IMR-90 (cell line): ENCODE results near the gene DDX46. TPM values are rescaled to one million over a fixed set of nuclear protein-coding genes. Genes with fewer than 3 reads are reported as not detected.

Source experiments
- ATAC-seq: fragments of 200-7000 bp; cut with Tn5 transposase; 2 replicates; pipeline ENCODE4 v1.9.1; 2020; ENCODE audit warnings: low read depth, mild to moderate bottlenecking, moderate library complexity
- BruUV-seq: library from RNA; stranded (reverse); fragments of 400-500 nt; replicated peaks from 2 replicates; lab custom pipeline; 2021; lab: Mats Ljungman, UMichigan
- CTCF ChIA-PET: fragments of 300-600 bp; formaldehyde crosslinking; extraction: SDS; loops from one replicate; lab custom pipeline; 2021; ENCODE audit warnings: antibody characterized with exemption; lab: Yijun Ruan, JAX
- POLR2A ChIA-PET: fragments of 300-600 bp; sonication (Branson Sonifier 250); formaldehyde crosslinking; loops from one replicate; lab custom pipeline; 2022; ENCODE audit warnings: antibody characterized with exemption; ENCODE audit not compliant: unreplicated experiment; lab: Charles Lee
- DNase-seq: peaks from one replicate; pipeline ENCODE4 v3.0.0; 2013
- H2AFZ ChIP-seq: replicated peaks from 2 replicates; pipeline ENCODE3; 2013; ENCODE audit warnings: low read length, mild to moderate bottlenecking; ENCODE audit not compliant: poor library complexity
- H2AK5ac ChIP-seq: 2 replicates; pipeline ENCODE4 v1.6.1; 2013; ENCODE audit warnings: low read depth, low read length, inconsistent platforms
- H2AK9ac ChIP-seq: replicated peaks from 2 replicates; pipeline ENCODE3; 2013; ENCODE audit warnings: mild to moderate bottlenecking, low read depth, low read length, moderate library complexity; ENCODE audit not compliant: poor library complexity
- H2BK120ac ChIP-seq: 2 replicates; pipeline ENCODE4 v1.6.1; 2013; ENCODE audit warnings: low read depth, low read length, inconsistent platforms
- H2BK15ac ChIP-seq: 3 replicates; pipeline ENCODE4 v1.6.1; 2013; ENCODE audit warnings: low read depth, low read length, inconsistent platforms
- H2BK20ac ChIP-seq: 2 replicates; pipeline ENCODE4 v1.6.1; 2013; ENCODE audit warnings: low read depth, mild to moderate bottlenecking, inconsistent platforms, low read length, moderate library complexity
- H2BK5ac ChIP-seq: 2 replicates; pipeline ENCODE4 v1.6.1; 2013; ENCODE audit warnings: mild to moderate bottlenecking, low read depth, low read length, inconsistent platforms; ENCODE audit not compliant: poor library complexity, severe bottlenecking
- H3K14ac ChIP-seq: replicated peaks from 2 replicates; pipeline ENCODE4 v1.6.1; 2013; ENCODE audit warnings: low read depth, low read length, inconsistent platforms
- H3K18ac ChIP-seq: 2 replicates; pipeline ENCODE4 v1.6.1; 2013; ENCODE audit warnings: low read depth, low read length, control low read depth
- H3K23ac ChIP-seq: 2 replicates; pipeline ENCODE4 v1.6.1; 2013; ENCODE audit warnings: low read depth, low read length, inconsistent platforms
- H3K27ac ChIP-seq: 2 replicates; pipeline ENCODE4 v1.5.1; 2013; ENCODE audit warnings: mild to moderate bottlenecking, control low read depth, low read length; ENCODE audit not compliant: insufficient read depth
- H3K27me3 ChIP-seq: 2 replicates; pipeline ENCODE4 v1.6.1; 2013; ENCODE audit warnings: low read length; ENCODE audit not compliant: control insufficient read depth, insufficient read depth
- H3K36me3 ChIP-seq: 2 replicates; pipeline ENCODE4 v1.6.1; 2013; ENCODE audit warnings: low read length, mixed read lengths; ENCODE audit not compliant: control insufficient read depth, insufficient read depth
- H3K4ac ChIP-seq: 2 replicates; pipeline ENCODE4 v1.6.1; 2013; ENCODE audit warnings: low read depth, low read length, inconsistent platforms
- H3K4me1 ChIP-seq: 2 replicates; pipeline ENCODE4 v1.6.1; 2013; ENCODE audit warnings: low read length, mixed read lengths; ENCODE audit not compliant: control insufficient read depth, insufficient read depth
- H3K4me2 ChIP-seq: 2 replicates; pipeline ENCODE4 v1.6.1; 2013; ENCODE audit warnings: low read depth, mild to moderate bottlenecking, control low read depth, low read length, moderate library complexity
- H3K4me3 ChIP-seq: 2 replicates; pipeline ENCODE4 v1.5.1; 2013; ENCODE audit warnings: low read depth, mild to moderate bottlenecking, control low read depth, low read length, moderate library complexity; ENCODE audit not compliant: insufficient read depth
- H3K56ac ChIP-seq: 2 replicates; pipeline ENCODE4 v1.6.1; 2013; ENCODE audit warnings: low read length, inconsistent platforms; ENCODE audit not compliant: insufficient read depth; ENCODE audit errors: extremely low read depth
- H3K79me1 ChIP-seq, 2 experiments: 2 replicates each; pipeline ENCODE4 v1.6.1; 2013; ENCODE audit warnings: low read length in 2 of 2, inconsistent platforms in 1 of 2, low read depth in 1 of 2
- H3K9ac ChIP-seq: 2 replicates; pipeline ENCODE4 v1.6.1; 2013; ENCODE audit warnings: low read depth, low read length, control low read depth
- H3K9me1 ChIP-seq: 2 replicates; pipeline ENCODE4 v1.6.1; 2013; ENCODE audit warnings: low read length, inconsistent platforms; ENCODE audit not compliant: insufficient read depth
- H3K9me3 ChIP-seq: 2 replicates; pipeline ENCODE4 v1.6.1; 2013; ENCODE audit warnings: low read length; ENCODE audit not compliant: control insufficient read depth, insufficient read depth
- H4K20me1 ChIP-seq: 2 replicates; pipeline ENCODE4 v1.6.1; 2013; ENCODE audit warnings: low read length, inconsistent platforms; ENCODE audit not compliant: insufficient read depth
- H4K5ac ChIP-seq: 2 replicates; pipeline ENCODE4 v1.6.1; 2013; ENCODE audit warnings: mild to moderate bottlenecking, low read depth, low read length, control low read depth
- H4K8ac ChIP-seq, 2 experiments: 2 replicates each; pipeline ENCODE4 v1.6.1; 2013; ENCODE audit warnings: low read depth in 2 of 2, low read length in 2 of 2, control low read depth in 1 of 2, inconsistent platforms in 1 of 2
- H4K91ac ChIP-seq: 2 replicates; pipeline ENCODE4 v1.6.1; 2013; ENCODE audit warnings: low read depth, low read length, inconsistent platforms; ENCODE audit not compliant: insufficient read depth
- BHLHE40 ChIP-seq: fragments of 150-350 bp; IDR thresholded peaks from 2 replicates; pipeline ENCODE4 v1.6.1; 2016; ENCODE audit warnings: mild to moderate bottlenecking, low read depth, low read length
- CEBPB ChIP-seq: IDR thresholded peaks from 2 replicates; pipeline ENCODE4 v1.6.1; 2012; ENCODE audit warnings: low read depth, low read length, improper control_type of control experiment
- MAFK ChIP-seq: IDR thresholded peaks from 2 replicates; pipeline ENCODE4 v1.6.1; 2012; ENCODE audit warnings: low read depth, low read length, improper control_type of control experiment
- RCOR1 ChIP-seq: IDR thresholded peaks from 2 replicates; pipeline ENCODE4 v1.6.1; 2012; ENCODE audit warnings: mild to moderate bottlenecking, low read length, improper control_type of control experiment; ENCODE audit not compliant: insufficient replicate concordance
- RFX5 ChIP-seq: IDR thresholded peaks from 2 replicates; pipeline ENCODE4 v1.8.0; 2012; ENCODE audit warnings: low read depth, mild to moderate bottlenecking, low read length, moderate library complexity
- SMC3 ChIP-seq: fragments of 150-350 bp; IDR thresholded peaks from 2 replicates; pipeline ENCODE4 v1.6.1; 2016; ENCODE audit warnings: low read depth, mild to moderate bottlenecking, antibody characterized with exemption, low read length, moderate library complexity
- USF2 ChIP-seq: fragments of 150-350 bp; IDR thresholded peaks from 2 replicates; pipeline ENCODE4 v1.6.1; 2017; ENCODE audit warnings: mild to moderate bottlenecking, antibody characterized with exemption, low read length, low read depth
- WGBS, 2 experiments: methylation state at CpG; one replicate each; pipeline versions ENCODE4 v1.1.5 to v1.1.7; 2013; ENCODE audit warnings: missing lambda C conversion rate in 2 of 2; ENCODE audit not compliant: insufficient read length in 1 of 2; ENCODE audit errors: extremely low coverage in 2 of 2; 5-methylcytosine and 5-hydroxymethylcytosine counted together
- dilution Hi-C: fragments of 300-500 bp; cut with HindIII; formaldehyde crosslinking; loops from one replicate; pipeline ENCODE4 v1.14.3; 2018; ENCODE audit warnings: low sequenced_read_pairs; ENCODE audit not compliant: unreplicated experiment
- in situ Hi-C: fragments of 300-500 bp; cut with MboI; formaldehyde crosslinking; loops from 3 replicates; pipeline ENCODE4 v1.14.3; 2019; ENCODE audit warnings: low sequenced_read_pairs, inconsistent platforms, mixed read lengths
- intact Hi-C: fragments of 100-400 bp; cut with micrococcal nuclease; formaldehyde crosslinking; loops from 2 replicates; pipeline ENCODE4 v1.10.0; 2022
- polyA plus RNA-seq, 3 experiments: library from polyadenylated mRNA; depleted of rRNA; stranded (reverse); fragments of >200 nt; gene quantifications; 2 replicates each; pipeline ENCODE4 v1.2.3, GENCODE V29; 2012; ENCODE audit warnings: low replicate concordance in 1 of 3
- total RNA-seq: library from RNA; depleted of rRNA; stranded (reverse); fragments of >200 nt; gene quantifications from 2 replicates; pipeline ENCODE4 v1.2.3, GENCODE V29; 2012

Gene DDX46
- total and polyA plus RNA-seq, 2 of the 4 experiments (the other 2 are of a cell fraction): 22.5 to 26.0 TPM

GRCh38 chr5:134825212-134825611 is 66.6 kb downstream of the DDX46 start:
- Histone ChIP-seq H3K9me3 (no peaks in the 10 kb centered on the region), H2AFZ (no peak overlapping the region), H3K27me3 (no peaks in the 10 kb centered on the region), H3K36me3 (peaks cover 23% of the 10 kb centered on the region), H3K4ac (no peak overlapping the region), H4K5ac (no peak overlapping the region), H3K56ac (no peak overlapping the region), H4K8ac (no peak overlapping the region), H2AK9ac (no peak overlapping the region), H4K20me1 (no peaks in the 10 kb centered on the region), H3K4me2 (no peak overlapping the region), H2BK15ac (no peak overlapping the region), H2BK5ac (no peak overlapping the region), H3K4me3 (no peak overlapping the region), H2AK5ac (no peak overlapping the region), H2BK20ac (no peak overlapping the region), H3K27ac (no peak overlapping the region), H3K9me1 (peaks cover 4% of the 10 kb centered on the region; the same call in 1 of the 2 replicates), H2BK120ac (no peak overlapping the region), H3K9ac (no peak overlapping the region), H3K18ac (no peak overlapping the region), H3K23ac (no peak overlapping the region), H3K14ac (no peak overlapping the region), H3K79me1 (peaks cover 0 to 5% of the 10 kb centered on the region in 2 experiments; a peak in 1 of 4 replicates), H3K4me1 (no peaks in the 10 kb centered on the region), H4K91ac (no peak overlapping the region)
- ATAC-seq (no peak), DNase-seq (no peak)
- POLR2A ChIA-PET: no interaction called here
- TF ChIP-seq RCOR1: no peak
- TF ChIP-seq CEBPB: no peak
- TF ChIP-seq RFX5: no peak
- no peak for TF ChIP-seq USF2
- TF ChIP-seq MAFK: no peak
- TF ChIP-seq SMC3: no peak
- no peak for TF ChIP-seq BHLHE40
- dilution Hi-C loops (no loop called here), in situ Hi-C loops (no loop called here), intact Hi-C loops (no loop called here)
- no TSS peak for BruUV-seq
- WGBS, 2 experiments: no CpG with 5 or more reads among the region's 7 CpGs
- CTCF ChIA-PET: no interaction called here
